GM19099 (cell line): ENCODE data around the gene LRIT2.
A peak's percentile ranks its signal among the peaks of the same experiment; 100 is the strongest.

Experiments
- POLR2A ChIP-seq: IDR thresholded peaks from 3 replicates; pipeline ENCODE4 v1.6.1; 2011; ENCODE audit warnings: low read depth; ENCODE audit not compliant: insufficient read length; ENCODE audit errors: extremely low read depth

The LRIT2 gene

GRCh38 chr10:84184517-84184916 is 40.8 kb downstream of the LRIT2 start:
- TF ChIP-seq POLR2A: no peak

DNA sequence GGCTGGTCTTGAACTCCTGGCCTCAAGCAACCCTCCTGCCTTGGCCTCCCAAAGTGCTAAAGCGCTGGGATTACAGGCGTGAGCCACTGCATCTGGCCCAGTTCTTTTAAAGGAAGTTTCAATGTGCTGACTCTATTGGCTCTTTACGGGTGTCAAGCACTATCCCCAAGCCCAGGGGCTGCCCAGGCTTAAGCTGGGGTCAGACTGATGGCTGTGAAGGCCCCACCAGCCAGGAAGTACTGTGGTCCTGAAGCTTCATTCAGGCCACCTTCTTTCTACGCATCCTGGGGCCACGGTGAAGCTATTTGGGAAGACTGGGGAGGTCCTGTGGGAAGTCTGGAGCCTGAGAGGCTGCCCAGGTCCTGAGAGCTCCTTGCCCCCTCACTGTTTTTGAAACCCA is 43.7 kb downstream of the LRIT2 start:
- no peak for TF ChIP-seq POLR2A

- no peak for TF ChIP-seq POLR2A
Observed at GRCh38 chr10:84179059-84179710, 46.2 kb downstream of the LRIT2 start.

DNA sequence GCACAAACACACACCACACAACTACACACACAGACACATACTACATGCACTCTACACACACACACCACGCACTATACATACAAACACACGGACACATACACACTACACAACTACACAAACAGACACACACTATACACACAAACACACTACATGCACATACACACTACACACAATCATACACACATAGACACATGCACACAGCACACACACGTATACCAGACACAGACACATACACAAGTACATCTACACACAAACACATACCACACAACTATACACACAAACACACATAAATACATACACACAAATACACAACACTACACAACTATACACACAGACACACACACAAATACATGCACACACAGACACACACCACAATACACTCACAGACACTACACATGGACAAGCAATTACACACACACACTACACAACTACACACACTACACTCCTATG is 47.2 kb downstream of the LRIT2 start:
- no peak for TF ChIP-seq POLR2A

GRCh38 chr10:84177541-84178141 is 47.7 kb downstream of the LRIT2 start:
- TF ChIP-seq POLR2A: no peak

DNA sequence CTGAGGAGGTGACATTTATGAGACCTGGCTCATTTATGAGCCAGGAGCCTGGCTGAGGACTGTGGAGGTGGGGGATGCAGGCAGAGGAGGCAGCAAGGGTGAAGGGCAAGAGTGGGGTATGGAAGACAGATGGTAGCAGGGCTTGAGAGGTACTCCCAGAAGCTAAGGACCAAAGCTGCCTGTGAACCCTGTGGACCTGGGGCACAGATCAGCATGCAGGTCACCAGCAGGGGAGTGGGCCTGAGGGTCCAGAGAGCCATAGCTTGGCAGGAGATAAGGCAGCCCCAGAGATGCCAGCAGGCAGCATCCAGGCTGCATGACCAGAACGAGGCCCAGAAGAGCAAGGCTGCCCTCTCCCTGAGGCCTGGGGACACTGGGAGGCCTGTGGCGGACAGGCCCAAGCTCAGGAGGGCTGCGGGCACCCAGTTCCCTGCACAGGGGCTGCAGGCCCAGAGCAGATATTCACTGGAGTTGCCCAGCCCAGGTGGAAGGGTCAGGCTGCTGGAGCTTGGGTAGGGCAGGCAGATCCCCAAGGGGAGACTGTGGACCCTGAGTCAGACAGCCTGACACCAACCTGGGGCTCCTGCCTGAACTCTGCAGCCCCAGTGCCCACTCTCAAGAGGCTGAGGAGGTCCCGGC is 48.4 kb downstream of the LRIT2 start:
- TF ChIP-seq POLR2A: no peak

DNA sequence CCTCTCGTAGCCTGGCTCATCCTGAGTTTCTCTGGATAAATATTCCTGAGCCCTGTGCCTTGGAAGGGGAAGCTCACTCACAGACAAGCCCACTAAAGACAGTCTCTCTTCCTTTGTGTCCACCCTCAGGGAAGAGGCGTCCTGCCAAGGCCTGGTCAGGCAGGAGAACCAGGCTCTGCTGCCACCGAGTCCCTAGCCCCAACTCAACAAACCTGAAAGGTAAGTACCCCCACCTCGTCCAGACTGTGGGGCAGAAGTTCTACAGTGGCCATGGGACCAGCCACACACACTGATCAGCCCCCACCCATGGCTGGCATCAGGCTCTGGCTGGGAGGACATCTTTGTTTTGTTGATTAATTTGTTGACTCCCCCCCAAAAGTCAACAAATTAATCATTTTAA is 49.0 kb downstream of the LRIT2 start:
- TF ChIP-seq POLR2A: no peak

GRCh38 chr10:84175436-84175835 is 49.9 kb downstream of the LRIT2 start:
- TF ChIP-seq POLR2A: no peak

- TF ChIP-seq POLR2A: no peak
Observed at GRCh38 chr10:84173501-84173929, 51.8 kb downstream of the LRIT2 start, which contains the start of gene GPR15LG. Gene GPR15LG (plus strand): TSS chr10:84173801. CDS start chr10:84173852, 51 bp downstream.

- TF ChIP-seq POLR2A: peak; percentile 40
Observed at GRCh38 chr10:84172467-84173356, 52.6 kb downstream of the LRIT2 start.

DNA sequence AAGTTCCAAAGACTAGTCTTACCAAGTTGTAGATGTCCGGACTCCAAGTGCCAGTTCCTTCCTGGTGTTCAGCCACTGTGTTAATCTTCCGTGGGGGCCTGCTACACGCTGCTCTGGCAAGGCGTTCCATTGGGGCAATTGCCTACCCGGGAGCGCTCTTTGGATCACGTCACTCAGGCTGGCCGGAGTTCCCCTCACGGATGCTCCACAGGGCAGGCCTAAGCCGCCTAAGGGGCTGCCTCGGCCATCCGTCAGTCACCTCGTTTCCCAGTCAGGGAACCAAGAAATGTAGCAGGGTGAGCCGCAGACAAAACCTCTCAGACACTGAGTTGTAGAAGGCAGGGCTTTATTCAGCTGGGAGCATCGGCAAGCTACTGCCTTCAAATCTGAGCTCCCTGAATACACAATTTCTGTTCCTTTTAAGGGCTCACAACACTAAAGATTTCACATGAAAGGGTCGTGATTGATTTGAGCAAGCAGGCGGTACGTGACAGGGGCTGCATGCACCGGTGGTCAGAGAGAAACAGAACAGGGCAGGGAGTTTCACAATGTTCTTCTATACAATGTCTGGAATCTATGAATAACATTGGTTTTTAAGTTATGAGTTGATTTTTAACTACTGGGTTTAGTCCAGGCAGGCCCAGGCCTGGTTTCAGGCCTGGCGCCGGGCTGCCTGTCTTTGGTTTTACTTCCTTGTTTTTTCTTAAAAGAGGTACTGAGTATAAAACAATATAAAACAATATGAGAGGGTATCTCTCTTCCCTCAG is 53.5 kb downstream of the LRIT2 start:
- TF ChIP-seq POLR2A: peak; percentile 59
